Fibroblast of skin of right quadriceps (primary cell): Measurements from ENCODE around the gene LNPK.
A peak's percentile ranks its signal among the peaks of the same experiment; 100 is the strongest.
"Not testable (repeated sequence)": the region's sequence is repeated elsewhere in the genome, so short reads cannot be mapped to it uniquely, and the experiment has no call there.

Source experiments
- DNase-seq: peaks from one replicate; pipeline ENCODE4 v3.0.0-alpha.2; 2013

The LNPK gene

DNA sequence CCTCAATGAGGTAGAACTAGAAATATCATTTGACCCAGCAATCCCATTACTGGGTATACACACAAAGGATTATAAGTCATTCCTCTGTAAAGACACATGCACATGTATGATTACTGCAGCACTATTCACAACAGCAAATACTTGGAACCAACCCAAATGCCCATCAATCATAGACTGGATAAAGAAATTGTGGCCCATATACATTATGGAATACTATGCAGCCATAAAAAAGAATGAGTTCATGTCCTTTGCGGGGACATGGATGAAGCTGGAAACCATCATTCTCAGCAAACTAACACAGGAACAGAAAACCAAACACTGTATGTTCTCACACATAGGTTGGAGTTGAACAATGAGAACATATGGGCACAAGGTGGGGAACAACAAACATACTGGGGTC lies 106.1 kb downstream of the LNPK start:
- not testable (repeated sequence) for DNase-seq

DNA sequence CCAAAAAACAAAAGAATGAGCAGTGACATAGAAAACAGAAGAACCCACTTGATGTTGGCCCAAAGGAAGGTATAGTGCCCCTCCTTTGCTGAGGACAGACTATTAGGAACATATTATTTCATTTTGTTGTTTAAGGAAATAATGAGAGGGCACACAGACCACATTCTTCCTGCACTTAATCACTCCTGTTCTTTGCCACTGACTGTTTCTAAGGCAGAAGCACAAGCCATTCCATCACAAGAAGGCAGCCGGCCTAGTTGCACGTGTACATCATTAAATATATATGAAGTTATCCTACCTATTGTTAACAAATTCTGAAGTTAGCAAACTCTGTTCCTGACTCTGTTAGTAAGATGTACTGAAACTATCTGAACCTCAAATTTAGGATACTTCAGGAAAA lies 110.0 kb downstream of the LNPK start:
- DNase-seq, result no peak

DNA sequence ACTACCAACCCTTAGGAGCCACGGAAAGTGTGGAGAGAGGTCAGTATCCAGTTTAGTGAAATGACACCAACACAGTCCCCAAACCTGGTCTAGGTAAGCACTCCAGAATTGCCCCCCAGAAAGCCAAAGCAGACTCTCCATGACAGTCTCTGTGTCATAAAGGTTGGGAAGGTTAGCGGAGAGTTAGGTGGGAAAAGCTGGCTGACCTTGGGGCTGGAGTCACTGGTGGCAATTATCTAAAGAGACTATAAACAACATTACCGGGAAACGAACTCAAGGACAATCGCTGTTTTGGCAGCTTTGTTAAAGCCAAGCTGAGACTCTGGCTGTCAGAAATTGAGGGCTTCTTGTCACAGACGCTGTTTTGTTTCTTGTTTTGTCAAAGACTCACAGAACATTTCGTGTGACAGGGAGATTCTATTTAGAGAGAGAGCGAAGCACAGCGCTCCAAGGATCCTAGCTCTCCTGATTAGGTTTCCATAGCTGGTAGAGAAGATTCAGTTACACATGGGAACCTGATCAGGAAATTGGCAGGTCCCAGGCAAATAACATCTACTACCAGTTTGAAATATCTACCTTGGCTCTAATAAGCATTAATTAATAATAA lies 111.3 kb downstream of the LNPK start:
- DNase-seq, result no peak

GRCh38 chr2:175889701-175890302 lies 112.3 kb downstream of the LNPK start:
- DNase-seq, result no peak

DNA sequence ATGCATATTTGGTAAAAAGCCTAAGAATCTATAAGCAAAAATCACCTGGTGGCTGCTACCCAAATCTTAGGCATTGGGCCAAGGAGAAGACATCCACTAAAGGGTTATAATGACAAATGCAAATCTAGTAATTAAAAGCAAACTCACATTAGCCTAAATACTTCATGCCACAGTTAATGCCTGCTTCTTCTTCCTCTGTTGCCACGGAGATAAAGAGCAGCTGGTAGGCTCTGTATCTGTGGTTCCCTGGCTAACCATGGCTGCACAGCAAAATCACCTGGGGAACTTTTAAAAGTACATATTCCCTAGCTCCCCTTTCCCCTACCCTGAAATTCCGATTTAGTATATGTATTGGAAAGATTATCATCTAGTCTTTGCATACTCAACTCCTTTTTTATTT lies 114.3 kb downstream of the LNPK start:
- DNase-seq, result no peak

- DNase-seq, result no peak
Observed at GRCh38 chr2:175884697-175885393, 117.2 kb downstream of the LNPK start.

- no peak for DNase-seq
Observed at GRCh38 chr2:175883586-175884194, 118.4 kb downstream of the LNPK start.

DNA sequence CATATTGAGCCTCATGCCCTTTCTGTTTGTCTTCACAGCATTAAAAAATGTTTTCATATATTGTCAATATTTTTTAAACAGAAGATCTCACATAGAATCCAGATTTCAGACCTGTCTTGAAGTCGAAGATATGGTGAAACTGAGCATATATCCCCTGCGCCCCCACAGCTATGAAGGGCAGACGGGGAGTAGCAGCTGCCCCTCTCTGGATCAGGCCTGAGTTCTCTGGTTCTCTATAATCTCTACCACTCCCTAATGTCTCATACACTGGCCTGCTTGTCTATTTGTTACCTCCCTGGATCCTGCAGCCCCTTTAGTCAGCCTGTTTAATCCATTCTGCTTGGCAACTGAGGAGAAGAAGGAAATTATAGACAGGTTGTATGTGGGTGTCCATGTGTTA lies 122.4 kb downstream of the LNPK start:
- DNase-seq, result no peak

DNA sequence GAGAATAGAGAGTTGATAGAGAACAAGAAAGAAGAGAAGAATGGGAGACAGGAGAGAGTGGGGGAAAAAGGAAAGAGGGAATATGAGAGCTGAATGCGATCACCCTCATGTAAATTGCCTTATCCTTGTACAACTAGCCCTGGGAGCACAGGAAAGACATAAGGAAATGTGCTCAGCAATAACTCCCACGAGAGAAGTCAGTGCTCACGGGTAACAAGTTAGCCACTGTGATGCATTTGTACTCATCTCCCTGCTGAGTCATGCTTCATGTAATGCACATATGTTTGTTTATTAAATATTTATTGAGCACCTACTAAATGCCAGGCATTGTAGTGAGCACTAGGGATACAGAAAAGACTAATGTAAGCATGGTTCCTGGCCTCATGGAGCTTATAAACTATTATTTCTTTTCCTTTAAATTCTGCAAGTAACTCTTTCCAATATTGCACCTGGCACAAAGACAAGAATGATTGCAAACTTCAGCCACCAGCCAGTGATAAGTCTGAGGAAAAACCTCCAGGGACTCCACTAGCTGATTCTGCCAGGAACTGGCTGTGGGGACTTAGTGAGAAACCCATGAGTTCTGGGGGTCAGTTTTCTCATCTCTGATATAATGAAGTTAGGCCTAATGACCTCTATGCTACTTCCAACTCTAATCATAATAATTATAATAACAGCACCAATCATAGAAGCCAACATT lies 124.1 kb downstream of the LNPK start:
- peak; percentile 19 for DNase-seq

DNA sequence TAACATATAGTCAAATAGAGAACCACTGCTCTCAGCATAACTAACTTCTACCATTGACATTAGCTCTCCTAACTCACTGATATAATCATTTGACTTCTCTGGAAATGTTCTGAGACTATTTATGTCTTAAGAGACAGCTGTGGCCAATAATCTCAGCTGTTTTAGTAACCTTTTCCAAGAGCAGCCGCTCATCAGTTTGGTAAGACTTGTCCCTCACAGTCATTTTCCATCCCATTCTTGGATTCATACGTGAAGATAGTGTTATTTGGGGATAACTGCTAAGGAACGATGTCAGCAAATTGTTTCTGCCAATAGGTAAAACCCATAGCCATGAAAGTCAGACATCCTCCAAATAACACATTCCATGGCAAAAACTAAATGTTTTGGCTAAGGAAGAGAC lies 127.8 kb downstream of the LNPK start:
- DNase-seq, result no peak
